Renal pelvis (tissue), 4 donors: ENCODE data around the gene HMG20B. TPM values are rescaled to one million over a fixed set of nuclear protein-coding genes. Genes with fewer than 3 reads are reported as not detected.

ENCODE experiments used
- DNase-seq: peaks from one replicate; pipeline ENCODE4 v3.0.0-alpha.2; 2013
- polyA plus RNA-seq, 3 donors: library from polyadenylated mRNA; unstranded; fragments of 120-200 nt; gene quantifications; one replicate each; pipeline ENCODE4 v1.2.1, GENCODE V29; 2013; ENCODE audit not compliant: insufficient read length in 3 of 3

HMG20B gene
- polyA plus RNA-seq, 3 donors: 86.9 to 95.0 (median 93.9) TPM

- no peak for DNase-seq
Measured at GRCh38 chr19:3604227-3604986, 31.7 kb downstream of the HMG20B start.

- DNase-seq: no peak
Measured at GRCh38 chr19:3604987-3605343, 32.2 kb downstream of the HMG20B start.

DNA sequence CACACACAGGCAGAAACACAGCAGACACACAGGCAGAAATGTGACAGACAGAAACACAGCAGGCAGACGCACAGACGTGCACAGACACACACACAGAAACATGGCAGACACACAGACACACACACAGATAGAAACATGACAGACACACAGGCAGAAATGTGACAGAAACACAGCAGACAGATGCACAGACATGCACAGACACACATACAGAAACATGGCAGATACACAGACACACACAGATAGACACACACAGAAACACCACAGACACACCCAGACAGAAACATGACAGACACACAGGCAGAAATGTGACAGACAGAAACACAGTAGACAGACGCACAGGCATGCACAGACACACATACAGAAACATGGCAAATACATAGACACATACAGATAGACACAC, 32.6 kb downstream of the HMG20B start:
- no peak for DNase-seq

GRCh38 chr19:3605770-3606169, 33.0 kb downstream of the HMG20B start:
- no peak for DNase-seq

DNA sequence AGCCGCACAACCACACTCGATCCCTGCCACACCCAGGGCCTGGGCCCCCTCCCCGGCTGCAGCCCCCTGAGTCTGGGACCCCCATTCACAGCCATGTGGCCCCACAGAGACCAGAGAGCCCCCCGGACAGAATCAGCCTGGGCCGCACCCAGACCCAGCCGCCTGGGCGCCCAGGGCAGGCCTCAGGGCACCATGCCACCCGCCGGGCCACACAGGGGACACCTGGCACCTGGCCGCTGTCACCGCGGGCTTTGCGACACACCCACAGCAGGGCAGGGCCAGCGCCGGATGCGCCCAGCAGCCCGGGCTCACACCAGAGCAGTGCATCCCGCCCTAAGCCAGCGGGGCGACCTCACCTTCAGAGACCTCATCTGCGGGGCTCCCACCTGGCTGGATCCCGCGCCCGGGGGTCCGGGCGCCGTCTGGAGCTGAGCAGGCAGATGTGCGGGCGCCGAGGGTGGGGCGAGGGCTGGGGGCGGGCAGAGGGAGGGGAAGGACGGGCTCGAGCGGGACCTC, 33.5 kb downstream of the HMG20B start:
- no peak for DNase-seq

GRCh38 chr19:3606690-3607289, 34.0 kb downstream of the HMG20B start, which contains the start of gene TBXA2R:
TBXA2R (minus strand) TSS chr19:3606875; CDS start chr19:3600634, 6,241 bp downstream.
- peak; percentile 27 for DNase-seq

- peak; percentile 12 for DNase-seq
Measured at GRCh38 chr19:3607303-3608078, 34.7 kb downstream of the HMG20B start.

- no peak for DNase-seq
Measured at GRCh38 chr19:3608079-3608641, 35.4 kb downstream of the HMG20B start.

DNA sequence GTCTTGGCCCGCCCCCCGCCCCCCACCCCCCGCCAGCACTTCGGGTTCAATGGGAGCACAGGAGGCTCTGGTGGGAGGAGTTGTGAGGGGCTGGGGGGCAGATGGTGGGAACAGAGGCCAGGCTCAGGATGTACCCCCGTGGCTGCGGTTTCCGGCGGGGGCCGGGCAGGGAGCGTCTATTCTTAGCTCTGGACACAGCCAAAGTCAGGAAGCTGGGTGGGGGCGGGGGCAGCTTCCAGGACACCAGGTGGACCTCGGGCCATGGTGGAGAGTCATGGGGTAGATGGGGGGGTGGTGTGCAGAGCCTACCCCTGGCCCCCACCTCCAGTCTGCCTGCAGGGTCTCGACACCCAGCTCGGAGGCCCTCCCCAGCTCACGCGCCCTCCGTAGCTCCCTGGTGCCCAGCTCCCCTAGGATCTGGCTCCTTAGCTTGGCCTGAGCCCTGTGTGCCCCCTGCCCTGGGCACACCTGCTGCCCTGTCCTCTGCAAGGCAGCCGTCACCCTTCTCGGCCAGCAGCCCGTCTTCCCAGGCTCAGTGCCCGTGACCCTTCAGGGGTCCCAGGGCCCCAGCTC, 36.1 kb downstream of the HMG20B start:
- DNase-seq: no peak

DNA sequence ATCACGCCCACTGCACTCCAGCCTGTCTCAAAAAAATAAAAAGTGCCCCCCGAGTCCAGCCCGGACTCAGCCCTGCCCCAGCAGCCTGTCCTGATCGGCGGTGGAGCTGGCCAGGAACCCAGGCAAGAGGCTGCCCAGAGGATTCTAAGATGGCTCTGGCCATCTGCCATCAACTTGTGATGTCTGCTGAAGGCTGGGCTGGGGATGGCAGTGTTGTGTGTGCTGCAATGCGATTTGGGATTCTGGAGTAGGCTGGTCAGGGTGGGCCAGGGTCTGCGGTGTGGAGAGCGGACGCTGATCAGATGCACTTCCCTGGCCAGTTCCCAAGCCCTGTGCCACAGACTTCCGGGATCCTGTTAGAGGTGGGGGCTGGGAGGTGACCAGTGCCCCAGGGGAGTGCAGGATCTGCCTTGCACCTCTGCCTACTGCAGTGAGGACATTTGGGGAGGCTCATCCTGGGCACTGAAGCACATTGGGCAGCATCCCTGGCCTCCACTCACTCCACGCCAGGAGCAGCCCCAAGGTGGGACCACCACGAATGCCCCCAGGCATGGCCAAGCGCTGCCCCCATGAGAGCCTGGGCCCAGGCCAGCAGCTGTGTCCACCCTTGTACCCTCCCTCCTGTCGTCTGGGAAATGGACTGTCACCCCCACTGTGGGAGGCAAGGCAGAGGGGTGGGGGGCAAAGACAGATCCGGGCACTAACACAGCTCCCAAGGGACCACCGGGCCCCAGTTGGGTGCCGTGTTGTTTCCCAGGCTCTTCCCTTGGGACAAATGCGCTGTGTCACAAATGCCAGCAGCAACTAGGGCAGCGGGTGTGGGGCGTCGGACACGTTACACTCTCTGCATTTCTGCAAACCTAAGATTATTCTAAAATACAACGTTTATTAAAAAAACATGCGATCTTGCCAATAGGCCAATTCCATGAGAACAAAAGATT, 37.3 kb downstream of the HMG20B start:
- no peak for DNase-seq

DNA sequence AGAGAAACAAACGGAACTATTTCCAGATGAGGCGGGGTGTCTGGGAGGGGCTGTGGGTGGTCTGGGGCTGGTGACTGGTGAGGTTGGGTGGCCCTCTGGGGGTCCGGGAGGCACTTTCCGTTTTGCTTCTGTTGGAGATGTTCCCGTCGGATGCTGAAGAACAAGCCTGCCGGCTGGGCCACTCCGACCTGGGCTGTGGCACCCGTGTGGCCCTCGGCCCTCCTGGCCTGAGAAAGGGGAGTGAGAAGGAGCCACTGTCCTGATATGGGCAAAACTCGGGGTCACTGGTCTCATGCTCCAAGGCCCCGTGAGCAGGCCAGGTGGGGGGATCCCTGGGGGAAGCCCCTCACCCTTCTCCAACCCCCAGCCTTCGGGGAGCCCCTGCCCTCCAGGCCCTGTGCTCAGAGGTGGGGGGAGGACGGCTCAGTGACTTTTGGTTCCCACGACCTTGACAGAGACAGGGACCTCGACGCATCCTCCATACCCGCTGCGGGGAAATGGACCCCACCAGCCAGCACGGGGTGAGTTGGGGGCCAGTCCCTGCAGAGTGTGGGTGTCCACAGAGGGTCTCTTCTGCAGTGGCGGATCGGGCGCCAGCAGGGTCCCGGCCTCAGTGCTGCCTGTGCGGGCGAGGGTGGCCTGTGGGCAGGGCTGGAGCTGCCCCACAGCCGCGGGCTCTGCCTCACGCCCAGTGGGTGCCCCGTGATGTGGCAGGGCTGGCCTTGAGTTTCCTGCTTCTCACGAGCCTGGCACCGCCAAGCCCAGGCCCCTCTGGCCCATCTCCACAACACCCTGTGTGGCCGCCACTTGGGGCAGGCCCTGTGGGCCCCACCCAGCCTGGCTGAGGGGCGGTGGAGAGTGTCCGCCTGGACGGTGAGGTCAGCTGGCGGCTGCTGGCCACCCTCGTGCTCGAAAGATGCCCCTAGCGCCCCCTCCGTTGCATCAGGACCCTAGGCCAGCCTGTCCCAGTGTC, 38.3 kb downstream of the HMG20B start:
- no peak for DNase-seq

DNA sequence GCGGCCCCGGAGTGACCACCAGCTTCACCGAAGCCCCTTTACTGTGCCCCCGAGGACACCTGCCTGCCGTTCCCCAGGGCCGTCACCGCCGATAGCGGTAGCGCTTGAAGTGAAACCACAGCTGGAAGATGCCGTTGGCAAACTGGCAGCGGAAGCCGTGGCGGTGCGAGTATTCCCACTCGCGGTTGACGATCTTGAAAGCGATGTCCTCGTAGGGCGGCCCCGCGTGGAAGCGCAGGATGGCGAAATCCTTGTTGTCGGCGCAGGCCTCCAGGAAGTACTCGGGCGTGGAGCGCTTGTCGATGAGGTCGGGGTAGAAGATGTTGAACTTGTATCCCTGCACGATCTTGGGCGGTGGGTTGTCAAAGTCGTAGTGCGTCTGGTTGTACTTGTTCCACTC, 39.1 kb downstream of the HMG20B start:
- no peak for DNase-seq

DNA sequence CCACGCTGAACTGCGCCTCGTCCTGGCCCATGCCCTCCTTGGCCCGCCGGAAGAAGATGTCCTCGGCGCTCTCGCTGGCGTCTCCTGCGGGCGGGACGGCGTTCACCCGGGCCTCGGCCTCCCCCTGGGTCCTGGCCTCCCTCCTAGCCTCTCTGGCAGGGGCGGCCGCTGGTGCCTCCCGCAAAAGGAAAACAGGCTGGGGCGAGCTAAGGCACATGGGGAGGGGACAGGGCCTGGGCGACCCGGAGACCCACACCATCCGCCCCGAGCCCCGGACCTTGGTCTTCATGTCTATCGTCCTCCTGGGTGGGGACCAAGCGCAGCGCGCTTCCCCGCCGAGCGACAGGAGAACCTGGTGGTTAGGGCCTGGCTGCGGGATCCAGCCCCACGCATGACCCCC, 39.6 kb downstream of the HMG20B start:
- no peak for DNase-seq

DNA sequence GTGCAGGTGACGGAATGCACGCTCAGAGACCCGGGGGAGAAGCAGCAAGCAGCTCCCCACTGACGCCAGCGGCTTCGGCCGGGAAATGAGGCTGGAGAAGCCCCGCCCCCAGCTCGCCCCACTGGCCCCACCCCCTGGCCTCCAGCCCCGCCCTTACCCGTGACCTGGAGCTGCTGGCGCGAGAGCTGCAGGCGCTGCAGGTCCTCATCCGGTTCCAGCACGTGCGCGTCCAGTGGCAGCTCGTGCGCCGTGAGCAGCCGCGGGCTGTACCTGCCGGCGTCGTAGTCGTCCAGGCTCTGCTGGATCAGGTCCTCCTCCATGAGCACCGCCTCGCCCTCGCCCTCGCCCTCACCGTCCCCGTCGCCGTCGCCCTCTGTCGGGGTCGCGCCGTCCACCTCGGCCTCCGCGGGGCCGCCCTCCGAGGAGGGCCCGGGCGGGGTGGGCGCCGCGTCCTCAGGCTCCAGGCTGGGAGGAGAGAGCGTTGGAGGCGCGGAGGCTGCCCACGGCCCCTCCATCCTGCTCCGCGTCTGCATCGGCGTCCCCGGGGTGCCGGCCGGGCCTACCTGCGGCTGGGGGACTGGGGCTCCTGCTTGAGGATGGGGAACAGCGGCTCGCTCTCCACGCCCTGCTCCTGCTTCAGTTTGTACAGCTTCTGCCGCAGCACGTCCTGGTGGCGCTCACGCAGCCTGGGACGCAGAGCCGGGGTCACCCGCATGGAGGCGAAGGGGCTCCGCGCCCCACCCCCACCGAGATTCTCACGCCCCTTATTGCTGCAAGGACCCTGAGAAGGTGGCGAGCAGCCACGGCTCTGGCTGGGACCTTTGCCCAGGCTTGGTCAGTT, 40.4 kb downstream of the HMG20B start:
- no peak for DNase-seq

- DNase-seq: peak; percentile 20
Measured at GRCh38 chr19:3613818-3614661, 41.3 kb downstream of the HMG20B start.

- DNase-seq: no peak
Measured at GRCh38 chr19:3614858-3615505, 42.2 kb downstream of the HMG20B start.

- DNase-seq: no peak
Measured at GRCh38 chr19:3615524-3616135, 42.9 kb downstream of the HMG20B start.
